NCI-H2107 (cell line): Measurements from ENCODE around the gene PDE8B.

ENCODE experiments used
- DNase-seq: peaks from one replicate; lab custom pipeline; 2025; lab: John Stamatoyannopoulos, UW

The PDE8B gene

DNA sequence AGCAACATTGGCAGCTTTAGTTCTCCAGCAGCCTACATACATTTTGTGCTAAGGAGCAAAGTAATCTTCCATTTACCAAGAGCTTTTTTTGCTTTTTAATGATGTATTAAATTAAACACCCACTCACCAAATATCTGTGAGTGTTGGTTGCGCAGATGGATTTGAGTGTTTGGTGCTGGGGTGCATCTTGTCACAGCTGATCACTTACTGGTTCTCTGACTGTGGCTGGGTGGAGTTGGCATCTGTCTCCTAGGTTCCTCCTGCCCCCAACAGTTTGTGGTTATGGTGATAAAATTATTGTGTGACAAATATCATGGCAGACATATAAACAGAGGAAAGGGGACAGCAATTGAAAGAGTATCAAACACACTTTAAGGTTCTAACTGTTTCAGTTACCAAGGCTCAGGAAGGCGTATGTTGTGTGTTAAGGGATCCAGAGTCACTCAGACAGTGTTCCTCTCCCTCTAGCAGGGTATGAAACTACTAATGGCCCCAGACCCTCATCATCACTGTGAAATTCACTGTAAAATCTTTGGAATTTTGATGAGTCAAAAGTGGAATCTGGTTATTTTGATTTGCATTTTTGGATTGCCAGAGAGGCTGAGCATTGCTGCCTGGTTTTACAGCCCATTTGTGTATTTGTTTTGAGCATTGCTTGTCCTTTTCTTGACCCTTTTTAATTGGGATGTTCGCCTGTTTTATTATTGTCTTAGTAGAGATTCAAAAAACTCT is 81.7 kb downstream of the PDE8B start:
- DNase-seq, result no peak

GRCh38 chr5:77294185-77294584 is 83.7 kb downstream of the PDE8B start:
- no peak for DNase-seq

DNA sequence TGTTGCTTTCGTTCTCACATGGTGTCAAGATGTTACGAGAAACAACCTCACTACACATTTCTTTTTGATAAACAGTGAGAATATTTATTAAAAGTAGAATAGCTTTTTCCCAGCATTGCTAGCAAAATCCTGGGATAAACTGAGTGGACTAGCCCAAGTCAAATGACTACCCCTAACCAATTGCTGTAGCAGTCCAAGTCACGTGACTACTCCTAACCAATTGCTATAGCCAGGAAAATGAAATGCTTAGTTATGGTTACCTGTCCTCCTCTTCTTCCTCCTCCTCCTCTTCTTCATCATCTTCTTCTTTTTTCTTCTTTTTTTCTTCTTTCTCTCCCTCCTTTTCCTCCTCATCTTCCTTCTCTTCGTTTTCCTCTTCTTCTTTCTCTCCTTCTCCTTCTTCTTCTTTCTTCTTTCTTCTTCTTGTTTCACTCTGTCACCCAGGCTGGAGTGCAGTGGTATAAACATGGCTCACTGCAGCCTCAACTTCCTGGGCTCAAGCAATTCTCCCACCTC is 85.4 kb downstream of the PDE8B start:
- no peak for DNase-seq

GRCh38 chr5:77298146-77298545 is 87.7 kb downstream of the PDE8B start:
- DNase-seq, result no peak

DNA sequence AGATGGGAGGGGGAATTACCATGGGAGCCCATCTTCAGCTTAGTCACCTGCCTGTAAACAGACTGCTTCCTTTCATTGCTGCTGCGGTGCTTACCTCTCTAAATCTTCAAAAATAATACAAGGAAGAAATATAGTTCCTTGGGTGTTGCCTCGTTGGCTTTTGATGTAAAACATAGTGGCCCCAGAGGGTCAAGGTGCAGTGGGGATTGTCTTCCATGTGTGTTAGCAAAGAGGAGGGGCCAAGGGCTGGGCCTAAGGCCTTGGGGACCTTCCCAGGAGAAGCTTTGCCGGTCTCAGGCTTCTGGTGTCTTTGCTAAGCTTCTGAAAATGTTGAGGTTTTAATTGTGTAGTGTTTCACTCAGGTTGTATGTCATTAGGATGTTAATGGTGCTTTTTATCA is 90.0 kb downstream of the PDE8B start:
- no peak for DNase-seq

DNA sequence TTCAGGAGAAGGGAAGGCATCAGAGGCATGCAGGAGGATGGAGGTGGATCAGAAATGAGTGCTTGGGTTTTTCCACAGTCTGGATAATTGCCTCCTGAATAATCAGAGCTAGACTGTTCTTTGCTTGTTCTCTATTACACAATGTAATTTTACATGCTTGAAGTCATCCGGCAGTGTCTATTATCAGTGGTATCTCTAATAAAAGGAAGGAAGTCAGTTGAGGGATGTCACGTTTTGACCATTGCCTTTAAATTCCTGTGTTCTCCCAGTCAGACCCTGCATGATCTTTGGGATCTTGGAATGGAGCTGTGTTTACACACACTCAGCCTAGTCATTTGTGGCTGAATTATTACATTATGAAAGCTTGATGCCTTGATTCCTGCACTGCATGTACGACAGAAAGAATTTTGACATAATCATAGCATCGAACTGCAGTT is 91.0 kb downstream of the PDE8B start:
- DNase-seq, result no peak

GRCh38 chr5:77302247-77302646 is 91.8 kb downstream of the PDE8B start:
- DNase-seq, result no peak

DNA sequence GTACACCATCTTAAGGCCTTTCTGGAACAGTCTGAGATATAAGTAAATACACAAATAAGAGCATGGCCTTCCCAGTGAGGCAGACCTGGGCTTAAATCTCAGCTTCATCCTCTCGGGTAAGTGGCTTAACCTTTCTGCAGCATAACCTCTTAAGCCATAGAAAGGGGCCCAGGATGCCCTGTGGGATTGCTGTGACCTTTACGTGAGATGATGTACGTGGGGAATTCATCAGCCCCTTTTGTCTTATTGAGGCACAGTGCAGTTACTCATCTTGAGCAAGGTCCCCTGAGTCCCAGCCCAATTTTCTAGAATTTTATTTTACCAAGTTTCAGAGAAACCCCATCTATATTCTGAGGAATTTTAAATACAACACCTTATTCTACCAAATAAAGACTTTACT is 92.2 kb downstream of the PDE8B start:
- DNase-seq, result no peak

DNA sequence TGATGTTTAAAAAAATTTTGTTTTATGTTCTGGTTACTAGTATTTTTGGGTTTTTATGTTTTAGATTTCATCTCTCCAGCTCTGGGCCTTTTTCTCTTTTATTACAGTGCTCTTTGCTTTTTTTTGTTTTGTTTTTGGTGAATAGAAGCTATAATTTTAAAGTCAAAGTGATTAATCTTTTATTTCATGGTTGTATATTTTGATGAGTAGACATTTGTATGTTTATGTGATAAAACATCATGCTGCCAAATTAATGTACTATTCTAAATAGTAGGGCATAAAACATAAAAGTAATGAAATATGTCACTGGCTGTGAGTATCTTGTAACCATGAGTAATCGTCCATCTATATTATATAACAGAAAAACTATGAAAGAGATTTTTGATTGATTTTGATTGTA is 93.9 kb downstream of the PDE8B start:
- DNase-seq, result no peak

DNA sequence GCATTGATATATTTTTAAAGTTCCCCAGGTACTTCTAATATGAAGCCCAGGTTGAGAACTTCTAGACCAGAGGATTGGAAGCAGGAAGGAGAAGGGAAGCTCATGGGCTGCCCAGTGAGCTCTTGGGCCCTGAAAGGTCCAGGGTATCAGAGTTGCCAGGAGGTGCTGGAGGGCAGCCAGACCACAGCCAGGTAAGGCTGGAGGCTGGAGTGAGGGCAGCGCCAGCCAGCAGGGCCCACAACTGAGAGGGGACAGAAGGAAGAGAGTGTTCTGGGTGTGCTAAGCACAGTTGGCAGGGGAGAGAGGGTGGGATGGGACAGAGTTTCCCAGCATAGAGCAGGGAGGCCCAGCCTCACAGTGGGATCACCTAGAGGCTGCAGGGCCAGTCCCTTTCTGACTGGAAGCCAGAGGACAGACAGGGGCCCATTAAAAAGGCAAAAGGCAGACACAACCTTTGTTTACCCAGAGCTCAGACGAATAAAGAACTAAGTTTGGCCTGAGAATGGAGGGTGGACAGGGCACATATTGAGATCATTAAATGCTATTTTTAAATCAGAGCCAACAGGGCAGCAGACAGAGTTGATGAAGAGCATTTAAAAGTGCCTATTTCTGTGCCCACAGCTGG is 94.9 kb downstream of the PDE8B start:
- no peak for DNase-seq

DNA sequence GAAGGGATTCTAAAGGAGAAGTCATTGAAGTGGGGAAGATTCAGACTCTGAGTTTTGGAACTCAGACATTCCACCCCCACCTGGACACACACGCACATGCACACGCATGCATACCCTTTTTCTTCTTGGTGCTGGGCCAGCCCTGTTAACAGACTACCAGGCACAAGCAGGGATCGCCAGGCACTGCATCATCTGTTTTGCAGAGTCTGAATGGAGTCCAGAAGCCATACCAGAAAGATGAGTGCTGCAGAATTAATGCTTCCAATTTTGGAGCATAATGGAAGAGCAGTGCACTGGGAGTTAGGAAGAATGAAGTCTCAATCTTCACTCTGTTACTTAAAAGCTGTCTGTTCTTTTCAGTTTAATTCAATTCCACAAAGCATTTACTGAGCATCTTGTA is 95.5 kb downstream of the PDE8B start:
- DNase-seq, result no peak

GRCh38 chr5:77306531-77306930 is 96.1 kb downstream of the PDE8B start:
- no peak for DNase-seq

GRCh38 chr5:77308154-77308960 is 97.9 kb downstream of the PDE8B start:
- DNase-seq, result no peak

GRCh38 chr5:77309140-77309539 is 98.7 kb downstream of the PDE8B start:
- no peak for DNase-seq

DNA sequence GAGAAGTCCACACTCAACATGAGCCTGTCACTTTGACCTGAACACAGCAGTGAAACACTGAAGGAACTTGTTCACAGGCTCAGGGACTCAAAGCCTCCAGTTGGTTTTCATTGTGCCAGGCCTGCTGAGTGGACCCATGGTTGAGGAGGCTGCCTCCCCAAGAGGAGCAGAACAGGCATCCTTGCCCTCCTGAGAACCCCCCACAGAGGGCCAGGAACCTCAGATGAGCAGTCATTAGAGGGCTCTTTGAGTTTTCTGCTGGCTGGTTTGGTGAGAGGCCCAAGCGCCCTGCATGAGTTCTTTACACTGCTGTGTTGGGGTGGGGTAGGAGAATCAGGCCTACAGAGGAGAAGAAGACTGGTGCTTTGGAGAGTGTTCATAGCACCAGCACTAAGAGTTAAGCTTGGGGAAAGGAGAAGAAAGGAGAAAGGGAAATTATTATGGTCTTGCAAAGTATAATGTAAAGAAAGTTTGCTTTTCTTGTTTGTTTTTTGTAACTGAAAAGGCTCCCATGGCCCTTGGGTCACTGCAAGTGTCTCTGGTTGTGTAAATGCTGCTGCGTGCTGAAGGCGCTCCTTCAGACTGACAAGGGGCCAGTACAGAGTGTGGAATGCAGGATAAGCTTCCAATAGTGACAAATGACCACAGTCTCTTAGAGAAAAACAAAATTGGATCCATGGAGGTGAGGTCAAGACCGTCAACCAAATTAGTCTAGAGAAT is 100.2 kb downstream of the PDE8B start:
- no peak for DNase-seq

DNA sequence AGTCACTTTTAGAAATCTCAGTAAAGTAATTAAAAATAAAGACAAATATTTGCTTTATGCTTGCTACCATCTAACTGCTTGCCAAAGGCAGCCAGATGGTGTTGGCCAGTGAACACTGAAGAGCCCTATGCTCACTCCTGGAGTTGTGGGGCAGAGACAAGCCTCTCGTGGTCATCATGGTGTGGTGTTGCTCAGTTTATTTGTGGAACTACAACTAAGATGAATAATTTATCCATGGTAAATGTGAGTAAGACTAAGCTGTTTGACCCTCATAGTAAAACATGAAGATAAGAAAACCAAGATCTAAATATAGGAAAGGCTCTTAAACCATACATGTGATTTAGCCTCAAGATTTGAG is 100.7 kb downstream of the PDE8B start:
- DNase-seq, result no peak

DNA sequence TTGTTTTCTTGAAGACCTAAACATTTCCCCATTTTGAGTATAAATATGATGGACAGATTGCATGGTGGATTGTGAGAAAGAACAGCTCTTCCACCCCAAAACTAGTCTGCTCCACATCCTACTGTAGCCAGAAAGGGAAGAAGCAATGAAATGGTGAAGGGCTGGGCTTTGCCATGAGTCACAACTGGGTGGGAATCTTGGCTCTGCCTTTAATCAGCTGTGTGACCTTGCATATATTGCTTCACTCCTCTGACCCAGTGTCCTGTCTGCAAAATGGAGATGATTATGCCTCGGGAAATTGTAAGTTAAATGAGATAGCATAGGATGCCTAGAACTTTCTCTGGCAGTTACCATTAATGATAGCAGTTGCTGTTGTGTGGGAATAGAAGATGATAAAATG is 101.9 kb downstream of the PDE8B start:
- DNase-seq, result no peak

GRCh38 chr5:77316871-77317661 is 106.6 kb downstream of the PDE8B start:
- no peak for DNase-seq

GRCh38 chr5:77318060-77318459 is 107.6 kb downstream of the PDE8B start:
- DNase-seq, result no peak

DNA sequence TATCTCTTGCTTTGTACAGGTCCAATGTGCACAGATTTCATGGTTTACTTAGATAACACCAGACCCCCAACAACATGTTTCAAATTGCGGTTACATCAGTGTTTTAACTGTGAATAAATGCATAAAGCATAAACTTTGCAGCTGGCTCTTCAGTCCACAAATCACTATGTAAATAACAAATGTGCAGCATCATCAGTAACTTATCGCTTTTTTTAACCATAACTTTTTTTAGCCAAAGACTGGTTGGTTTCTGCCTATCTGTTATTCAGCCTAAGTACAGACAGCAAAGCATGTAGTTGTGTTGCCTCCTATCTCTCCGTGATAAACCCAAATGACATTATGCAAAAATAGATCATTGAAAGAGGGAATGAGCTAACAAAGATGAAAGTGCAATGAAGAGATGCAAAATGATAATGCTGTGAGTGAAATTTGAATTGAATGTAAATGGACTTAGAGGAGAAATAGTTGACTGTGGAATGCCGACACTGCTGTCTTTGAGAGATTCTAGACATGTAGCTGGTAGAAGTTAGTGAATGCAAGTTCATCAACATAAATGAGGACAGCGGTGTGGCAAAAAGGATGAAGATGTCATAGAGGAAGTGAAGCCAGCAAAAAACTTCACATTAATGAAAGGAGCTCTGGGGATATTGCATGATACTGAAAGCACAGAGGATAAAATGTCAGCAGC is 108.8 kb downstream of the PDE8B start:
- no peak for DNase-seq
